Panc1 (cell line): ENCODE measurements around the gene USF3. TPM values are rescaled to one million over a fixed set of nuclear protein-coding genes. Genes with fewer than 3 reads are reported as not detected.

ENCODE experiments used
- ATAC-seq: fragments of 200-7000 bp; cut with Tn5 transposase; 2 replicates; pipeline ENCODE4 v1.9.1; 2020; ENCODE audit warnings: mild to moderate bottlenecking, moderate library complexity
- BruUV-seq: library from RNA; stranded (reverse); fragments of 400-500 nt; replicated peaks from 2 replicates; lab custom pipeline; 2021; lab: Mats Ljungman, UMichigan
- CTCF ChIA-PET: fragments of 300-600 bp; sonication (Branson Sonifier 250); formaldehyde crosslinking; loops from one replicate; lab custom pipeline; 2022; ENCODE audit warnings: antibody characterized with exemption; lab: Charles Lee
- POLR2A ChIA-PET: fragments of 300-600 bp; sonication (Branson Sonifier 250); formaldehyde crosslinking; loops from one replicate; lab custom pipeline; 2022; ENCODE audit warnings: antibody characterized with exemption; lab: Charles Lee
- DNase-seq: peaks from one replicate; pipeline ENCODE4 v3.0.0-alpha.2; 2010; ENCODE audit warnings: low read depth, low spot score
- H3K27ac ChIP-seq: 2 replicates; pipeline ENCODE4 v1.5.1; 2011; ENCODE audit warnings: mild to moderate bottlenecking, low read length, inconsistent platforms
- H3K27me3 ChIP-seq: fragments of 200-500 bp; sonication (Bioruptor generic); 2 replicates; pipeline ENCODE4 v1.6.0; 2014; ENCODE audit warnings: low read length, inconsistent platforms; ENCODE audit not compliant: control insufficient read depth, insufficient read depth
- H3K36me3 ChIP-seq: fragments of 200-500 bp; sonication (Bioruptor generic); 2 replicates; pipeline ENCODE4 v1.5.1; 2014; ENCODE audit warnings: inconsistent platforms, mild to moderate bottlenecking, low read length, moderate library complexity; ENCODE audit not compliant: control insufficient read depth, insufficient read depth
- H3K4me1 ChIP-seq: 2 replicates; pipeline ENCODE4 v1.5.1; 2011; ENCODE audit warnings: inconsistent platforms, mild to moderate bottlenecking, low read length, moderate library complexity; ENCODE audit not compliant: control insufficient read depth, insufficient read depth
- H3K4me3 ChIP-seq, 2 experiments: 2 replicates each; pipeline ENCODE4 v1.5.1; 2011 to 2012; ENCODE audit warnings: low read depth in 2 of 2, low read length in 2 of 2, mild to moderate bottlenecking in 2 of 2, inconsistent platforms in 1 of 2, moderate library complexity in 1 of 2
- H3K9me3 ChIP-seq: fragments of 200-500 bp; sonication (Bioruptor generic); 2 replicates; pipeline ENCODE4 v1.5.1; 2014; ENCODE audit warnings: low read depth, mild to moderate bottlenecking, inconsistent platforms, low read length, moderate library complexity; ENCODE audit not compliant: control insufficient read depth, insufficient read depth
- POLR2AphosphoS5 ChIP-seq: IDR thresholded peaks from 2 replicates; pipeline ENCODE4 v1.6.1; 2012; ENCODE audit warnings: mild to moderate bottlenecking, low read depth, low read length, moderate library complexity
- SIN3A ChIP-seq: IDR thresholded peaks from 2 replicates; pipeline ENCODE4 v1.6.1; 2012; ENCODE audit warnings: low read depth, mild to moderate bottlenecking, low read length, moderate library complexity, borderline replicate concordance; ENCODE audit not compliant: insufficient read depth
- TCF7L2 ChIP-seq: IDR thresholded peaks from 2 replicates; pipeline ENCODE4 v1.6.1; 2011; ENCODE audit warnings: mild to moderate bottlenecking, low read depth, low read length, inconsistent platforms
- in situ Hi-C: cut with HindIII; loops from 2 replicates; pipeline ENCODE4 v1.10.0; 2016; ENCODE audit warnings: low sequenced_read_pairs, low pct_unique_long_range_greater_than_20kb
- intact Hi-C: fragments of 100-400 bp; cut with micrococcal nuclease; formaldehyde crosslinking; loops from one replicate; pipeline ENCODE4 v1.10.0; 2022; ENCODE audit not compliant: unreplicated experiment
- total RNA-seq: library from RNA; stranded (reverse); gene quantifications from one replicate; pipeline ENCODE4 v1.2.1, GENCODE V29; 2021; ENCODE audit not compliant: unreplicated experiment
- TF ChIP-seq, protein P1 (sequence below): fragments of 450-650 bp; IDR thresholded peaks from 2 replicates; pipeline ENCODE4 v1.5.1; 2017; ENCODE audit warnings: mild to moderate bottlenecking
- TF ChIP-seq, protein P2 (sequence below), 2 experiments: IDR thresholded peaks; 2 replicates each; pipeline ENCODE4 v1.6.1; 2011 to 2012; ENCODE audit warnings: low read depth in 2 of 2, control low read depth in 1 of 2, low read length in 1 of 2, mild to moderate bottlenecking in 1 of 2, moderate library complexity in 1 of 2; ENCODE audit not compliant: insufficient read depth in 1 of 2

The USF3 gene
- total RNA-seq, 1 experiment from 2014 or later = 18.2 TPM

- DNase-seq (no peak), ATAC-seq (no peak)
- Histone ChIP-seq H3K36me3 (no peaks in the 10 kb centered on the region), H3K4me1 (no peaks in the 10 kb centered on the region), H3K4me3 (no peak overlapping the region), H3K27me3 (no peaks in the 10 kb centered on the region), H3K27ac (no peak overlapping the region), H3K9me3 (no peaks in the 10 kb centered on the region)
- intact Hi-C loops (no loop called here), in situ Hi-C loops (no loop called here)
- TF ChIP-seq, protein P1, sequence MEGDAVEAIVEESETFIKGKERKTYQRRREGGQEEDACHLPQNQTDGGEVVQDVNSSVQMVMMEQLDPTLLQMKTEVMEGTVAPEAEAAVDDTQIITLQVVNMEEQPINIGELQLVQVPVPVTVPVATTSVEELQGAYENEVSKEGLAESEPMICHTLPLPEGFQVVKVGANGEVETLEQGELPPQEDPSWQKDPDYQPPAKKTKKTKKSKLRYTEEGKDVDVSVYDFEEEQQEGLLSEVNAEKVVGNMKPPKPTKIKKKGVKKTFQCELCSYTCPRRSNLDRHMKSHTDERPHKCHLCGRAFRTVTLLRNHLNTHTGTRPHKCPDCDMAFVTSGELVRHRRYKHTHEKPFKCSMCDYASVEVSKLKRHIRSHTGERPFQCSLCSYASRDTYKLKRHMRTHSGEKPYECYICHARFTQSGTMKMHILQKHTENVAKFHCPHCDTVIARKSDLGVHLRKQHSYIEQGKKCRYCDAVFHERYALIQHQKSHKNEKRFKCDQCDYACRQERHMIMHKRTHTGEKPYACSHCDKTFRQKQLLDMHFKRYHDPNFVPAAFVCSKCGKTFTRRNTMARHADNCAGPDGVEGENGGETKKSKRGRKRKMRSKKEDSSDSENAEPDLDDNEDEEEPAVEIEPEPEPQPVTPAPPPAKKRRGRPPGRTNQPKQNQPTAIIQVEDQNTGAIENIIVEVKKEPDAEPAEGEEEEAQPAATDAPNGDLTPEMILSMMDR = no peak
- TF ChIP-seq TCF7L2 = no peak
- TF ChIP-seq POLR2AphosphoS5 = no peak
- no peak for TF ChIP-seq SIN3A
- TF ChIP-seq, protein P2, sequence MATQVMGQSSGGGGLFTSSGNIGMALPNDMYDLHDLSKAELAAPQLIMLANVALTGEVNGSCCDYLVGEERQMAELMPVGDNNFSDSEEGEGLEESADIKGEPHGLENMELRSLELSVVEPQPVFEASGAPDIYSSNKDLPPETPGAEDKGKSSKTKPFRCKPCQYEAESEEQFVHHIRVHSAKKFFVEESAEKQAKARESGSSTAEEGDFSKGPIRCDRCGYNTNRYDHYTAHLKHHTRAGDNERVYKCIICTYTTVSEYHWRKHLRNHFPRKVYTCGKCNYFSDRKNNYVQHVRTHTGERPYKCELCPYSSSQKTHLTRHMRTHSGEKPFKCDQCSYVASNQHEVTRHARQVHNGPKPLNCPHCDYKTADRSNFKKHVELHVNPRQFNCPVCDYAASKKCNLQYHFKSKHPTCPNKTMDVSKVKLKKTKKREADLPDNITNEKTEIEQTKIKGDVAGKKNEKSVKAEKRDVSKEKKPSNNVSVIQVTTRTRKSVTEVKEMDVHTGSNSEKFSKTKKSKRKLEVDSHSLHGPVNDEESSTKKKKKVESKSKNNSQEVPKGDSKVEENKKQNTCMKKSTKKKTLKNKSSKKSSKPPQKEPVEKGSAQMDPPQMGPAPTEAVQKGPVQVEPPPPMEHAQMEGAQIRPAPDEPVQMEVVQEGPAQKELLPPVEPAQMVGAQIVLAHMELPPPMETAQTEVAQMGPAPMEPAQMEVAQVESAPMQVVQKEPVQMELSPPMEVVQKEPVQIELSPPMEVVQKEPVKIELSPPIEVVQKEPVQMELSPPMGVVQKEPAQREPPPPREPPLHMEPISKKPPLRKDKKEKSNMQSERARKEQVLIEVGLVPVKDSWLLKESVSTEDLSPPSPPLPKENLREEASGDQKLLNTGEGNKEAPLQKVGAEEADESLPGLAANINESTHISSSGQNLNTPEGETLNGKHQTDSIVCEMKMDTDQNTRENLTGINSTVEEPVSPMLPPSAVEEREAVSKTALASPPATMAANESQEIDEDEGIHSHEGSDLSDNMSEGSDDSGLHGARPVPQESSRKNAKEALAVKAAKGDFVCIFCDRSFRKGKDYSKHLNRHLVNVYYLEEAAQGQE (IDR thresholded peaks at IDR 0.05; ENCODE audit: insufficient read depth in 1 of 2, low read depth in 2 of 2, low read length in 1 of 2) = no peak
- POLR2A ChIA-PET = no interaction called here
- CTCF ChIA-PET = no interaction called here
- BruUV-seq = no TSS peak
Observed at GRCh38 chr3:113663761-113664160, 32.7 kb downstream of the USF3 start.

DNA sequence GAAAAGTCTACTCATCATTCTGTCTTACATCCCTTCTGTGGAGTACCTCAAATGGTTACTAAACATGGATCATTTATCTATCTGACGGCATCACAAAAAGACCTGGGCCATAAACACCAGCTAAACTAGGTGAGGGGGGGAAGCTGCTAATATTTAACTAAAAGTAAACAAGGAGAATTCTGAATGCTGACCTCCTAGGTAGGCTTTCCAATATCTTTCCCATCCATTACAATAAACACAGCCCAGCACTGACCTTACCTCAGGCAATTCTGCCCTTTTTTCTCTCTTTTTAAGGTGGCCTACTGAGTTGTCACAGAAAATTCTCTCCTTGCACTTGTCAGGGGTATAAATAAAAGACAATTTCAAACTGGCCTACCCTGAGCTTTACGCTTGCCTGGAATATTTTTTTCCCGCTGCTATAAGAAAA, 33.1 kb downstream of the USF3 start:
- Histone ChIP-seq H3K27me3 (no peaks in the 10 kb centered on the region), H3K36me3 (no peaks in the 10 kb centered on the region), H3K9me3 (no peaks in the 10 kb centered on the region), H3K27ac (no peak overlapping the region), H3K4me1 (no peaks in the 10 kb centered on the region), H3K4me3 (no peak overlapping the region)
- DNase-seq (no peak), ATAC-seq (no peak)
- CTCF ChIA-PET = no interaction called here
- POLR2A ChIA-PET = interaction anchor here (0.6 kb wide), 2 partner anchors 12 to 146 kb away, joined by 3 to 4 read pairs; no protein-coding TSS in a partner anchor
- in situ Hi-C loops (no loop called here), intact Hi-C loops (no loop called here)
- TF ChIP-seq POLR2AphosphoS5 (no peak), TCF7L2 (no peak), SIN3A (no peak)
- TF ChIP-seq, protein P1 = no peak
- TF ChIP-seq, protein P2 (IDR thresholded peaks at IDR 0.05; ENCODE audit: insufficient read depth in 1 of 2, low read depth in 2 of 2, low read length in 1 of 2) = no peak
- BruUV-seq = no TSS peak
